ENCODE data around the gene COQ4. TPM values are rescaled to one million over a fixed set of nuclear protein-coding genes. Genes with fewer than 3 reads are reported as not detected.
"Not testable (repeated sequence)": the region's sequence is repeated elsewhere in the genome, so short reads cannot be mapped to it uniquely, and the experiment has no call there.

Gene COQ4
- 26.3 TPM for polyA plus RNA-seq (2013, experiment 1 of 2)
- polyA plus RNA-seq (2013, experiment 2 of 2): 19.9 TPM

GRCh38 chr9:128322404-128323211 lies at the start of gene COQ4, which contains the start of gene TRUB2:
TSS of gene COQ4 (plus strand) at chr9:128322839. CDS start at chr9:128322859, 20 bp downstream.
TSS of gene TRUB2 (minus strand) at chr9:128322447. CDS start at chr9:128322408, 39 bp downstream.
- under 1% methylated on average over 83 of the region's 83 CpGs for WGBS
- Histone ChIP-seq H3K36me3 (ENCODE audit: insufficient read depth, low read length) (peaks cover 37% of the 10 kb centered on the region), H3K4me1 (ENCODE audit: insufficient read depth, low read length) (peaks cover 6% of the 10 kb centered on the region; the same call in 1 of the 2 replicates), H3K9me3 (ENCODE audit: insufficient read depth, low read depth, low read length) (no peaks in the 10 kb centered on the region), H3K27me3 (ENCODE audit: insufficient read depth, low read length) (no peaks in the 10 kb centered on the region), H3K27ac (ENCODE audit: low read depth, low read length) (peak within 1 kb of the TSS; percentile 74), H3K9ac (ENCODE audit: low read depth, low read length) (peak within 1 kb of the TSS; percentile 80), H3K4me3 (ENCODE audit: low read length) (peak within 1 kb of the TSS; percentile 68)

GRCh38 chr9:128274245-128274644 lies 48.4 kb upstream of the COQ4 start:
- no peak overlapping the region for H3K4me3 ChIP-seq (ENCODE audit: low read length)
- peaks cover 25% of the 10 kb centered on the region for H3K36me3 ChIP-seq (ENCODE audit: insufficient read depth, low read length)
- no peak overlapping the region for H3K9ac ChIP-seq (ENCODE audit: low read depth, low read length)
- H3K9me3 ChIP-seq (ENCODE audit: insufficient read depth, low read depth, low read length): no peaks in the 10 kb centered on the region
- 87% methylated on average over 8 of the region's 8 CpGs for WGBS
- no peaks in the 10 kb centered on the region for H3K4me1 ChIP-seq (ENCODE audit: insufficient read depth, low read length)
- no peak overlapping the region for H3K27ac ChIP-seq (ENCODE audit: low read depth, low read length)
- H3K27me3 ChIP-seq (ENCODE audit: insufficient read depth, low read length): no peaks in the 10 kb centered on the region

- WGBS: under 1% methylated on average over 57 of the region's 57 CpGs
- Histone ChIP-seq H3K9ac (ENCODE audit: low read depth, low read length) (peak within 1 kb of the TSS; percentile 81), H3K4me3 (ENCODE audit: low read length) (peak within 1 kb of the TSS; percentile 72), H3K27ac (ENCODE audit: low read depth, low read length) (peak within 1 kb of the TSS; percentile 91), H3K4me1 (ENCODE audit: insufficient read depth, low read length) (no peaks in the 10 kb centered on the region), H3K9me3 (ENCODE audit: insufficient read depth, low read depth, low read length) (no peaks in the 10 kb centered on the region), H3K36me3 (ENCODE audit: insufficient read depth, low read length) (peaks cover 25% of the 10 kb centered on the region), H3K27me3 (ENCODE audit: insufficient read depth, low read length) (no peaks in the 10 kb centered on the region)
Measured at GRCh38 chr9:128275198-128276007, 47.2 kb upstream of the COQ4 start, which contains the start of gene GOLGA2. TSS of gene GOLGA2 (minus strand) at chr9:128276007. CDS start at chr9:128275976, 31 bp downstream.

GRCh38 chr9:128276008-128276573 lies 46.5 kb upstream of the COQ4 start, which contains the start of gene SWI5:
TSS of gene SWI5 (plus strand) at chr9:128276276.
- Histone ChIP-seq H3K36me3 (ENCODE audit: insufficient read depth, low read length) (peaks cover 23% of the 10 kb centered on the region), H3K27ac (ENCODE audit: low read depth, low read length) (peak within 1 kb of the TSS; percentile 91), H3K4me1 (ENCODE audit: insufficient read depth, low read length) (no peaks in the 10 kb centered on the region), H3K4me3 (ENCODE audit: low read length) (peak within 1 kb of the TSS; percentile 72), H3K27me3 (ENCODE audit: insufficient read depth, low read length) (no peaks in the 10 kb centered on the region), H3K9me3 (ENCODE audit: insufficient read depth, low read depth, low read length) (no peaks in the 10 kb centered on the region), H3K9ac (ENCODE audit: low read depth, low read length) (peak within 1 kb of the TSS; percentile 81)
- WGBS: under 1% methylated on average over 38 of the region's 38 CpGs

- H3K27me3 ChIP-seq (ENCODE audit: insufficient read depth, low read length): no peaks in the 10 kb centered on the region
- no peaks in the 10 kb centered on the region for H3K4me1 ChIP-seq (ENCODE audit: insufficient read depth, low read length)
- H3K36me3 ChIP-seq (ENCODE audit: insufficient read depth, low read length): peaks cover 17% of the 10 kb centered on the region
- H3K9ac ChIP-seq (ENCODE audit: low read depth, low read length): peak overlapping the region; percentile 76
- peak overlapping the region; percentile 67 for H3K27ac ChIP-seq (ENCODE audit: low read depth, low read length)
- H3K9me3 ChIP-seq (ENCODE audit: insufficient read depth, low read depth, low read length): no peaks in the 10 kb centered on the region
- 11% methylated on average over 23 of the region's 23 CpGs for WGBS
- peak overlapping the region; percentile 72 for H3K4me3 ChIP-seq (ENCODE audit: low read length)
Measured at GRCh38 chr9:128276574-128277270, 45.9 kb upstream of the COQ4 start.

- H3K9ac ChIP-seq (ENCODE audit: low read depth, low read length); H3K4me3 ChIP-seq (ENCODE audit: low read length); H3K9me3 ChIP-seq (ENCODE audit: insufficient read depth, low read depth, low read length); H3K27ac ChIP-seq (ENCODE audit: low read depth, low read length); H3K36me3 ChIP-seq (ENCODE audit: insufficient read depth, low read length); H3K27me3 ChIP-seq (ENCODE audit: insufficient read depth, low read length); H3K4me1 ChIP-seq (ENCODE audit: insufficient read depth, low read length): not testable (repeated sequence)
- 91% methylated on average over 21 of the region's 22 CpGs for WGBS
Measured at GRCh38 chr9:128279088-128280073, 43.3 kb upstream of the COQ4 start.

- H3K27ac ChIP-seq (ENCODE audit: low read depth, low read length): no peak overlapping the region
- no peaks in the 10 kb centered on the region for H3K9me3 ChIP-seq (ENCODE audit: insufficient read depth, low read depth, low read length)
- no peaks in the 10 kb centered on the region for H3K27me3 ChIP-seq (ENCODE audit: insufficient read depth, low read length)
- no peak overlapping the region for H3K9ac ChIP-seq (ENCODE audit: low read depth, low read length)
- H3K4me3 ChIP-seq (ENCODE audit: low read length): no peak overlapping the region
- H3K4me1 ChIP-seq (ENCODE audit: insufficient read depth, low read length): no peaks in the 10 kb centered on the region
- H3K36me3 ChIP-seq (ENCODE audit: insufficient read depth, low read length): no peaks in the 10 kb centered on the region
- 96% methylated on average over 5 of the region's 5 CpGs for WGBS
Measured at GRCh38 chr9:128280084-128280622, 42.5 kb upstream of the COQ4 start.

- H3K27me3 ChIP-seq (ENCODE audit: insufficient read depth, low read length): no peaks in the 10 kb centered on the region
- H3K4me1 ChIP-seq (ENCODE audit: insufficient read depth, low read length): no peaks in the 10 kb centered on the region
- no peaks in the 10 kb centered on the region for H3K9me3 ChIP-seq (ENCODE audit: insufficient read depth, low read depth, low read length)
- no peak overlapping the region for H3K27ac ChIP-seq (ENCODE audit: low read depth, low read length)
- no peak overlapping the region for H3K4me3 ChIP-seq (ENCODE audit: low read length)
- WGBS: 93% methylated on average over 6 of the region's 6 CpGs
- peaks cover 13% of the 10 kb centered on the region for H3K36me3 ChIP-seq (ENCODE audit: insufficient read depth, low read length)
- no peak overlapping the region for H3K9ac ChIP-seq (ENCODE audit: low read depth, low read length)
Measured at GRCh38 chr9:128282500-128282899, 40.1 kb upstream of the COQ4 start.

- peaks cover 23% of the 10 kb centered on the region for H3K36me3 ChIP-seq (ENCODE audit: insufficient read depth, low read length)
- no peak overlapping the region for H3K4me3 ChIP-seq (ENCODE audit: low read length)
- H3K9ac ChIP-seq (ENCODE audit: low read depth, low read length): no peak overlapping the region
- H3K9me3 ChIP-seq (ENCODE audit: insufficient read depth, low read depth, low read length): no peaks in the 10 kb centered on the region
- H3K27ac ChIP-seq (ENCODE audit: low read depth, low read length): no peak overlapping the region
- no peaks in the 10 kb centered on the region for H3K27me3 ChIP-seq (ENCODE audit: insufficient read depth, low read length)
- WGBS: 93% methylated on average over 12 of the region's 12 CpGs
- H3K4me1 ChIP-seq (ENCODE audit: insufficient read depth, low read length): no peaks in the 10 kb centered on the region
Measured at GRCh38 chr9:128285033-128285784, 37.4 kb upstream of the COQ4 start.
